ENCODE results near the gene NELFCD.

- no peak for TF ChIP-seq CTCF (IDR thresholded peaks at IDR 0.05)
- no peak for TF ChIP-seq POLR2A (IDR thresholded peaks at IDR 0.05)
Observed at GRCh38 chr20:59010995-59011873, 30.2 kb downstream of the NELFCD start.

Measured in suprapubic skin (tissue), 3 donors.